ENCODE data around the gene H6PD.
A peak's percentile ranks its signal among the peaks of the same experiment; 100 is the strongest.

The H6PD gene

DNA sequence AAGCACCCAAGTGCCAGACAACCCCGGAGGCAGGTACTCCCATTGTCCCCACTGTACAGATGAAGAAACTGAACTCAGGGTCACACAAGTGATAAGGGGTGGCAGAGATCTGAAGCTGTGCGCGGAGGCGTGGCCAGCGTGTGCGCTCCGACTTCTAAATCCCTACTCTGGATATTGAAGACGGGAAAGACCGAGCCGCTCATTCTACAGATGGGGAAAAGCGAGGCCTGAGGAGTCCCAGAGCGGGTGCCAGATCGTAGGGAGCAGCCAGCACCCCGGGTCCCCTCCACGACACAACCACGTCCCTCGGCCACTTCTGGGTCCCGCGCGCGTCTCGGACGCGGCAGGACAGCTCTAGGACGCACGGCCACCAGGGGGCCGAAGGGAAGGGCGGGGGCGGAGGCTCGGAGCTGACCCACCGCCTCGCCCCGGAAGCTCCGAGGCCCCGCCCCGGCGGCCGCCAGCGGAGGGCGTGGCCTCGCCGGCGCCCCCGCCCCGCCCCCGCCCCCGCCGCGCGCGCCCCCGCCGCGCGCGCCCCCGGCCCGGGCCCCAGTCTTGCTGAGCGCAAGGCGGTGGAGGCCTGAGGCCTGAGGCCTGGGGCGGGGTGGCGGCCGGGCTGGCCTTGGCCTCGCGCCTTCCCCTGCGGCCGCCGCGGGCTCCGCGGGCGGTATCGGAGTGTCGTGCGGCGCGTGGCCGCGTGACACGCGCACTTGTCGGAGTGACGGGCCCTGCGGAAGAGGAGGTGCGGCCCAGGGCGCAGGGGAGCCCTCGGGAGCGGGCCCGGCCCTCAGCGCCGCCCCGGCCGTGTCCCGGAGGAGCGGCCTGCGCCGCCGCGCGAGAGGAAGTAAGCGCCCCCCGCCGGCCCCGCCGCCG lies at the start of gene H6PD:
TSS of gene H6PD (plus strand) at position 552 of the 873 bp plus-strand sequence. CDS start 10,161 bp downstream, outside the sequence.
- peak; percentile 79 for DNase-seq

DNA sequence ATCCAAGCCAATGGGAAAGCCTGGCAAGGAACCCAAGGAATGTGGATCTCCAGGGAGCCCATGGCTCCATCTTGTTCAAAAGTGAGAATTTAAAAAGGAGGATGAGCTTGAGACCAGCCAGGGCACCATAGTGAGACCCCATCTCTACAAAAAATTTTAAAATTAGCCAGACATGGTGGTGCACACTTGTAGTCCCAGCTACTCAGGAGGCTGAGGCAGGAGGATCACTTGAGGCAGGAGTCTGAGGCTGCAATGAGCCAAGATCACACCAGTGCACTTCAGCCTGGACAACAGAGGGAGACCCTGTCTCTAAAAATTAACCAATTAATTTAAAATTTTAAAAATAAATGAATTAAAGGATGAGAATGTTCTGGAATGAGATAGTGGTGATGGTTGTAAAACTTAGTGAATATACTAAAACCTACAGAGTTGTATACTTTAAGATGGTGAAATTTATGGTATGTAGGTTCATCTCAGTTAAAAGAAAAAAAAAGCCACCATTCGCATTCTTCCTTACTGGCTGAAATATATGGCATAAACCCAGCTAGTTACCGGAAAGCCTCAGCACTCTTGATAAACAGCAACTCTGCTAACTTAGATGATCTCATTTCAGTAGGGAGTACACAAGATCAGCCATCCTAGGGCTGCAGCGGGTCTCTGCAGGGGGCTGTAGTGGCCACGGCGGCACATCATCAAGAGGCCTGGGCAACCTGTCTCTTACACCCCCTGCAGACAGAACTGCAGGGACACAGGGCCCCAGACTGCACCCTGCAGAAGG lies 48.3 kb upstream of the H6PD start:
- no peak for DNase-seq

GRCh38 chr1:9187004-9187403 lies 47.6 kb upstream of the H6PD start:
- no peak for DNase-seq

GRCh38 chr1:9190234-9190633 lies 44.3 kb upstream of the H6PD start:
- DNase-seq, result no peak

GRCh38 chr1:9191231-9191630 lies 43.3 kb upstream of the H6PD start:
- DNase-seq, result no peak

DNA sequence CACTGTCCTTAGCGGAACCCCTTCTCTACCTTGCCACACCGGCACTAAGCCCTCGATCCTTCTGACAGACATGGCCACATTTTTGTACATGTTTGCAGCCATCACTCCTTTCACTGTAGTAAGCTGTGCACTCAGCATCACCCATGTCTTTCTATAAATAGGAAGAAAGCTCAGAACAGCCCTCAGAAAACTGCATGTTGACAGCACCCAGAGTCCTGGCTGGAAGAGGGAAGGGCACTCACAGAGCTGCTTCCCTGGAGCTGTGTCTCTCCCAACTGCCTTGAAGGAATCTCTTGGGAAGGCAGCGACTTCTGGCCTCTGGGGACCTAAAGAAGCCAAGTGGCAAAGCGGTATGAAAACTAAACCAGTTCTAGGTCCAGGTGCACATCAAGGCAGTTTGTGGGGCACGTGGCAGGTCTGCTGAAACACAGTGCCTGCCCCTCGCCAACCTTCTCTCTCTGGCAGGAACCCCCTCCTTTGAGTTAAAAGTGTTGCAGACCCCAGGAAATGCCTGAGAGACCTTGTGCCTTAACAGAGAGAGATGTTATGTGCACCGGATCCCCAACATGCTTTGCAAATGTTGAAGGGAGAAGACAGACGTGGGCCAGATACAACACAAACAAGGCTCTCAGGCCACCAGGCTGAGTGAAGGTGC lies 41.9 kb upstream of the H6PD start:
- no peak for DNase-seq

GRCh38 chr1:9193233-9193625 lies 41.3 kb upstream of the H6PD start:
- DNase-seq, result no peak

- DNase-seq, result no peak
These were observed 40.5 kb upstream of the H6PD start for GRCh38 chr1:9194024-9194423.

DNA sequence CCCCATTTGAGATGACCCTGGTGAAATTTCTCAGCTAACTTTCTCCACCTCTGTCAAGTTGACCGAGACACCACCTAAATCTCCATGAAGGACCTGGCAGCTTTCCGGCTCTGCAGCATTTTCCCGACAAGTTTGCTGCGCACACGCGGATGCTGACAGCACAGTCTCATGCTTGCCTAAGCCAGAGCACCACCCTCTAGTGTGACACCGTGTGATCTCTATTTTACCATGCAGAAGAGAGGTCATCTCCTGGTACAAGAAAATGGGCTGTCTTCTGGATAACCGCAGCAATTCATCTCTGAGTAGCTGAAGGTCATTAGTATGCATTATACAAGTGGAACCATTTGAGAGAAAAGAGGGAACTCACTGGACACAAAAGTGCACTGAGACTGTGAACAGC lies 38.9 kb upstream of the H6PD start:
- DNase-seq, result no peak

GRCh38 chr1:9196129-9197040 lies 38.2 kb upstream of the H6PD start:
- peak; percentile 49 for DNase-seq

DNA sequence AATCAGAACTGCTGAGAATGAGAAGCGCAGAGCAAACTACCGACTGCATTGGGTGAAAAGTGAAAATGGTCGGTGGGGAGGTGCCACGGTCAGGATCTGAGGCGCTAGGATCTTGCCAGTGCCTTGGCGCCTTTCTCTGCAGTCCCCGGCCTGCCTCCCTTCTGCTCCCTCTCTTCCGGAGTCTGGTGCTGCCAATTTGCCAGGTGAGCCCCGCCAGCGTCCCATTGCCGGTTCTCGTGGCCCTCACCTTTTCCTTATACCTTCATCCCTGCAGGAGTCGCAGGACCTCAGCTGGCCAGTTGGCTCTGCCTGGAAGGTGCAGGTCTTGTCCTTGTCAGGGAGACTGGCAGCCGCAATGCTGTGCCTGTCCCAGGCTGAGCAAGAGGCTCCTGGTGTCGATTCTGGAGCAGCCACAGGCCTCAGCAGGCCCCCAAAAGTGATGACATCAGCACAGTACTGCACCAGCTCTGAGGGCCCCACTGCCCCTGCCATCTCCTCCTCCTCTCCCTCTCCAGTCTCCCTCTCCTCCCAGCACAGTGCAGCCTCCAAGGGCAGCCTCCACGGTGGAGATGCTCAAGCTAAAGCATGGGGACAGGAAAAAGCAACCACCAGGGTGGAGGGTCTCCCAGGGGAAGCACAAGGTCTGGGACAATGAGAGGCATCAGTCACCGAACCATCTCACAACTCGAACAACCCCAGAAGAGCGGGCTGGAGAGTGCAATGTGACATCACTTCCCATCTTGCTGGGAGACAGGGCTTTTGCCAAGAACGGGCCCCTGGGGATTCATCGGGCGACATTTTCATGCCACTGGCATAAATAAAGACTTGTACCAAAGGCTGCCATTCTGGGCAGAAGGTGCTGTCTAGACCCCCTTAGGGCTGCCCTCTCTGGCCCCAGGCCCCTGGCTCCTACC lies 37.1 kb upstream of the H6PD start:
- no peak for DNase-seq

DNA sequence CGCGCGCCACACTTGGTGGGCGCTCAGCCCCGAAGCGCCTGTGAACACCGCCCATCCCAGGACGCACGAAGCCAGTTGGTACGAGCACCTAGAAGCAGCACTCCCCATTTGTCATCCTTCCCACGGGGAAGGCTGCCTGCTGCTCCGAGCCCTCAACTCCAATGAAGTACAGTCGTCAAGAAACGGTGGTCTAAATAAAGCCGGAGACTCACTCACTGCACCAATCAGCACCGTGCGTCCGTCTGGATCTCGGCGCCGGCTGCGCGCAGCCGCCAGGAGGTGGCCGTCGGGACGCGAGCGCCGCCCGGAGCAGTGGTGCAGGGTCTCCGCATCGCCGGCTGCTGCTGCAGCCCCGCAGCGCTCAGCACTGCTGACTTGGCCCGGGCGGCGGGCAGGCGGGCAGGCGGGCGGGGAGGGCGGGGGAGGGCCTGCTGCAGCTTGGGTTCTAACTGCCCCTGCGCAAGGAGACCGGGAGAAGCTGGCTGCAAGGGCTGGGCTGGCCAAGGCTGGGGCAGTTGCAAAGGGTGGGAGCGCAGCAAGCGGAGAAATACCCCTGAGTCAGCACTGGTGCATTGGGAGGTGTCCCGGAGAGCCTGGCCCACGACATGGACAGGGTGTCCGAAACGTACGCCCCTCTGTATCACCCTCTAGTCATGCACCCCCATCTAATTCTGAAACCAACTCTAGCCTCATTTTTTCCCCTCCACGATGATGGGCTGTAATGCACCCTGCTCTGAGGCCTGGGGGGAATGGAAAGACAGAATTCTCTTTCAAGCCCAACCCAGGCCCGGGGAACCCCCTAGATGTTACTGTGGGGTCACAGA lies 35.8 kb upstream of the H6PD start:
- no peak for DNase-seq

DNA sequence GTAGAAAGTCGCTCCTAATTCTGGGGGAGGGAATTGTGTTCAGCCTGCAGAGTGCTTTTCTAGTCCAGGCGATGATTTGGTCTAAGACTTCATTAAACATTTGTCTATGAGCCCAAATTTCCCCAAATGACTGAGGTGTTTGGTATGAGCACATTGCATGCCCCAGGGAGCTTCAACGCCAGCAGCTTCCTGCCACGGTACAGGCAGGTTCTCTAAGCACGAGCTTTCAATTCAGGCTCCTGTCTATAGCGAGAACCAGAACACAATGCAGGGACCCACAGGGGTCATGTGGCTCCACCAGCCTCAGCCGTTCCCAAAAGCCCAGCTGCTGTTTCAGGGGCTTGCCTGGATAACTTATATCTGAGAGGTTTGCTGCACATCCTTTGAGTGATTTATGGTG lies 34.1 kb upstream of the H6PD start:
- DNase-seq, result no peak

DNA sequence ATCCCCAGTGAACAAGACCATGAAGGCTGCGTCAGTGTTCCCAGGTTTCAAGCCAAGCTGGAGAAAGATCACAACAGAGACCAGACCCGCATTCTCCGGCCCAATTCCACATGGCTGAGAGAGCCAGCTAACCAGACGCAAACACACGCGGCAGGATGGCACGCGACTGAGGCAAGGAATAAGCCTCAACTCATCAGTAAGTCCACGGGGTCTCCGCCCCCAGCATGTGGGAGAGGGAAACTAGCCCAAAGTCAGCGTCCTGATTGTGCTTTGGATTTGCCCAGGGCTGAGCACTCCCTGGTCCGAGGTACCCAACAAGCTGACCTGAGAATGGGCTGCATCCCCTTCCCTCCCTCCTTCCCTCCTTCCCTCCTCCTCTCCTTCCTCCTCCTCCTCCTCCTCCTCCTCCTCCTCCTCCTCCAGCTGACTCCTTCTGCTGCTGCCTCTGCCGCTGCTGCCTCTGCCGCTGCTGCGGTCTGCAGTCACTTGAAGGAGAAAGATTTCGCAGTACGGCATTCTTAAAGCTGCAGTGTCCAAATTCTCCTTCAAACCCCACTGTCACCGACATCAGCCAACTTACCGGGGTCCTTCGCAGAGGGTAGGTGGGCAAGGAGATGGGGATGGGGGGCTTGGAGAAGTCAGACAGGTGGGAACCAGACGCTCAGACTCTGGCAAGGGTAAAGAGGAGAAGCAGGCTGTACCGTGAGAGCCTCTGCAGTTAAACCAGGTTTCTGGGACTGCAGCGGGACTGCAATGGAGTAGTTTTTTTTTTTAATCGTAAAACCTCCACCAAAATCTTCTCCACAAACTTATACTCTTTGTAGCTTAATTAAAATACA lies 33.0 kb upstream of the H6PD start:
- DNase-seq, result no peak

- no peak for DNase-seq
These were observed 32.2 kb upstream of the H6PD start for GRCh38 chr1:9202240-9202870.

DNA sequence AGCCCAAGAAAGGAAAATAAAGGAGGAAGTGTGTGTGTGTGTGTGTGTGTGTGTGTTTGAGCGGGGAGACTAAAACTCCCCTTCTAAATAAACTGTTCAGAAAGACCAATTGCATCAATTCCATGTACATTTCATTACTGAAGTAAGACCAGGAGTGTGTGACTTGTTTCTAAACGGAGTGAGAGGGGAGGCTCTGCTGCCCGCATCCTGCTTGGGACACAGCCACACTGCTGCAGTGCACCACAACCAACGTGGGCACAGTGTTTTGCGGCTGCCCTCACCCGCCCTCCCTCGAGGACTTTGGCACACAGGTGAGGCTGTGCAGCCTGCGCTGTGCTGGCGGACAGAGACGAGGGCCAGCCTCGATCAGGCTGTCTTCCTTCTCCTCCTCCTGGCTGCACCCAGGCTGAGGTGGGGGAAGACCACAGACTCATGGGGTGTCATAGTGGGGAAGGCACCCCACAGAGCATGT lies 31.0 kb upstream of the H6PD start:
- no peak for DNase-seq

- no peak for DNase-seq
These were observed 30.3 kb upstream of the H6PD start for GRCh38 chr1:9204156-9204720.

DNA sequence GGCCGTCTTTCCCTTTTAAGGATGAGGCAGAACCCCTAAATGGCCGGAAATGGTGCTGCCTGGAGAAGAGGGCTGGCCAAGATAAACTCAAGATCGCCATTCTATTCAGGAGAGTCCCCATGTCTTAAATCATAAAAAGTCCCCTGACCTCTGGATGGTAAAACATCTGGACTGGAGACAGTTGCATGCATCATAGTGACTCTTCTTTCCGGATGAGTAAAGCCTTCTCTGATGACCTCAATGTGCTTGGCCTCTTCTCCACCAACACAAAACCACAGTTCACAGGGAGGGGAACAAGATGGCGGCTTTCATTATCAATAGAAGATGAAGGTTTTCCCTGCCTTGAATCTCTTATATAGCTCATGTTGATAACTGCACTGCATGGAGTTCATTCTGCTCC lies 27.5 kb upstream of the H6PD start:
- DNase-seq, result no peak

- no peak for DNase-seq
These were observed 26.9 kb upstream of the H6PD start for GRCh38 chr1:9207715-9208114.

Data from CD4-positive, alpha-beta T cell treated with Interferon gamma for 1 hour (primary cell).